Ovary (tissue), 9 donors: Measurements from ENCODE around the gene PTPN14. TPM values are rescaled to one million over a fixed set of nuclear protein-coding genes. Genes with fewer than 3 reads are reported as not detected.

ENCODE experiments used
- DNase-seq, 5 donors: peaks; one replicate each; pipeline ENCODE4 v3.0.0-alpha.2; 2019 to 2020
- H3K27ac ChIP-seq, 2 donors: fragments of 200-600 bp; one replicate each; pipeline versions ENCODE4 v1.5.1 to v1.8.0; 2019 to 2022
- H3K27me3 ChIP-seq: fragments of 200-600 bp; one replicate; pipeline ENCODE4 v1.8.0; 2022
- H3K36me3 ChIP-seq: fragments of 200-600 bp; sonication (generic); one replicate; pipeline ENCODE4 v1.5.1; 2019
- H3K4me1 ChIP-seq: one replicate; pipeline ENCODE4 v1.8.1; 2013; ENCODE audit warnings: mild to moderate bottlenecking, moderate library complexity; ENCODE audit not compliant: insufficient read depth
- H3K4me3 ChIP-seq: fragments of 200-600 bp; sonication (generic); one replicate; pipeline ENCODE4 v1.5.1; 2017
- H3K9me3 ChIP-seq, 2 donors: fragments of 200-600 bp in 1 of 2; sonication (generic) in 1 of 2; one replicate each; pipeline versions ENCODE4 v1.5.1 to v1.8.1; 2013 to 2019; ENCODE audit warnings: mild to moderate bottlenecking in 1 of 2, moderate library complexity in 1 of 2
- EP300 ChIP-seq: sonication (generic); formaldehyde crosslinking; IDR thresholded peaks from one replicate; pipeline ENCODE4 v1.6.1; 2017; ENCODE audit warnings: antibody characterized with exemption
- POLR2A ChIP-seq: fragments of 450-650 bp; IDR thresholded peaks from one replicate; pipeline ENCODE4 v1.6.1; 2017; ENCODE audit warnings: antibody characterized with exemption, mild to moderate bottlenecking, moderate library complexity
- WGBS, 3 donors: extraction: QIAGEN DNeasy Blood & Tissue Kit in 1 of 3; methylation state at CpG; one replicate each; pipeline versions ENCODE4 v1.1.5 to v1.1.7; 2013 to 2017; 5-methylcytosine and 5-hydroxymethylcytosine counted together
- intact Hi-C, 4 donors: fragments of 100-400 bp; cut with DNase I; formaldehyde crosslinking; loops; one replicate each; pipeline versions ENCODE4 v1.11.0 to v1.15.1; 2022 to 2023
- polyA plus RNA-seq, 2 donors: library from polyadenylated mRNA; stranded (reverse); fragments of 200-250 nt in 1 of 2; fragments of 350-450 nt in 1 of 2; fragmentation: Illumina TruSeq in 1 of 2; extraction: RNeasy Lipid Tissue Mini Kit (QIAGEN cat#74804) in 1 of 2; gene quantifications; one replicate each; pipeline ENCODE4 v1.2.3, GENCODE V29; 2013 to 2014
- total RNA-seq, 7 donors: library from RNA; depleted of rRNA in 2 of 7; stranded (reverse); fragments of >200 nt in 2 of 7; fragmentation: NEBNext Ultra II Directional in 3 of 7; extraction: Animal tissue kit (Norgen Biotek cat#: 25700) in 3 of 7; gene quantifications; one replicate each; pipeline versions ENCODE4 v1.1.0 to v1.2.4, GENCODE V29; 2016 to 2023
- TF ChIP-seq, protein P1 (sequence below), 3 donors: fragments of 450-650 bp in 2 of 3; fragments of 200-600 bp in 1 of 3; IDR thresholded peaks; one replicate each; pipeline versions ENCODE4 v1.5.1 to v1.8.0; 2016 to 2022; ENCODE audit warnings: antibody characterized with exemption in 3 of 3, mild to moderate bottlenecking in 1 of 3
- donor health status: DM: no; HTN: no; CAD: no; lungs with moderate emphysema.
- donor health status: DM: no; HTN: no; CAD: no.
- donor health status: Bipolar disorder and iron deficiency.
- donor health status: DM: yes; HTN: yes; CAD: no.
- donor health status: DM: no; HTN: no; CAD: no.
- donor health status: DM: yes; HTN: yes; CAD: no.

Gene PTPN14
- total and polyA plus RNA-seq, 9 donors, result 7.6 to 68.9 (median 41.1) TPM

GRCh38 chr1:214342525-214342924 lies 208.9 kb downstream of the PTPN14 start:
- H3K27ac ChIP-seq, result no peak overlapping the region
- peaks cover under 1% of the 10 kb centered on the region for H3K4me1 ChIP-seq
- no peak for DNase-seq
- intact Hi-C loops, result loop anchor here in 1 of 4 donors (5.0 kb wide), 1 partner anchor 230 kb away; no protein-coding TSS in a partner anchor
- no peaks in the 10 kb centered on the region for H3K9me3 ChIP-seq
- no peaks in the 10 kb centered on the region for H3K36me3 ChIP-seq
- TF ChIP-seq EP300, result no peak
- TF ChIP-seq, protein P1, sequence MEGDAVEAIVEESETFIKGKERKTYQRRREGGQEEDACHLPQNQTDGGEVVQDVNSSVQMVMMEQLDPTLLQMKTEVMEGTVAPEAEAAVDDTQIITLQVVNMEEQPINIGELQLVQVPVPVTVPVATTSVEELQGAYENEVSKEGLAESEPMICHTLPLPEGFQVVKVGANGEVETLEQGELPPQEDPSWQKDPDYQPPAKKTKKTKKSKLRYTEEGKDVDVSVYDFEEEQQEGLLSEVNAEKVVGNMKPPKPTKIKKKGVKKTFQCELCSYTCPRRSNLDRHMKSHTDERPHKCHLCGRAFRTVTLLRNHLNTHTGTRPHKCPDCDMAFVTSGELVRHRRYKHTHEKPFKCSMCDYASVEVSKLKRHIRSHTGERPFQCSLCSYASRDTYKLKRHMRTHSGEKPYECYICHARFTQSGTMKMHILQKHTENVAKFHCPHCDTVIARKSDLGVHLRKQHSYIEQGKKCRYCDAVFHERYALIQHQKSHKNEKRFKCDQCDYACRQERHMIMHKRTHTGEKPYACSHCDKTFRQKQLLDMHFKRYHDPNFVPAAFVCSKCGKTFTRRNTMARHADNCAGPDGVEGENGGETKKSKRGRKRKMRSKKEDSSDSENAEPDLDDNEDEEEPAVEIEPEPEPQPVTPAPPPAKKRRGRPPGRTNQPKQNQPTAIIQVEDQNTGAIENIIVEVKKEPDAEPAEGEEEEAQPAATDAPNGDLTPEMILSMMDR (IDR thresholded peaks at IDR 0.05), result no peak
- no peak for TF ChIP-seq POLR2A
- no peaks in the 10 kb centered on the region for H3K27me3 ChIP-seq
- no peak overlapping the region for H3K4me3 ChIP-seq

DNA sequence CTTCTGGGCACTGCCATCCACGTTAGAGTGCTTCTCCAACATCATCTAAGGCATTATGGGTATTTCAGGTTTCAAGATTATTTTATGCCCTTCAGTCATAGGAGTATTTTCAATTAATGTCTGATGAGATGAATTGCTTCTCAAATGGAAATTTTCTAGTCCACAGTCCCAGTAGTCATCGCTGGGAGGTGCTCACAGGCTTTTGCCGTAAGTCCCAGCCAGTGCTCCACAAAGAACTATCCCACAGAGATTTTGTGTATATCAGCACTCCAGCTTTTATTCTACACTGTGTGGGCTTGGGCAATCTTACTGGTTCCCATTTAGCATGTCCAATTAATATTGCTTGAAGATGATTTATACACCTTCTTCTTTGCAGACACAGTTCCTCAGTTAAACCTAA lies 209.5 kb downstream of the PTPN14 start:
- Histone ChIP-seq H3K27me3 (no peaks in the 10 kb centered on the region), H3K4me1 (peaks cover 1% of the 10 kb centered on the region), H3K4me3 (no peak overlapping the region), H3K36me3 (no peaks in the 10 kb centered on the region), H3K9me3 (no peaks in the 10 kb centered on the region), H3K27ac (no peak overlapping the region)
- TF ChIP-seq, protein P1 (IDR thresholded peaks at IDR 0.05), result no peak
- TF ChIP-seq POLR2A, result no peak
- TF ChIP-seq EP300, result no peak
- intact Hi-C loops, result loop anchor here in 1 of 4 donors (5.0 kb wide), 1 partner anchor 230 kb away; no protein-coding TSS in a partner anchor
- DNase-seq, result no peak
- 81 to 88% (median 82%) methylated on average over 3 of the region's 3 CpGs for WGBS, 3 donors

GRCh38 chr1:214341459-214341858 lies 209.9 kb downstream of the PTPN14 start:
- intact Hi-C loops, result loop anchor here in 1 of 4 donors (5.0 kb wide), 1 partner anchor 231 kb away; no protein-coding TSS in a partner anchor

GRCh38 chr1:214338212-214338611 lies 213.2 kb downstream of the PTPN14 start:
- no peak for DNase-seq
- Histone ChIP-seq H3K27ac (no peak overlapping the region), H3K27me3 (no peaks in the 10 kb centered on the region), H3K9me3 (no peaks in the 10 kb centered on the region), H3K4me3 (no peak overlapping the region), H3K4me1 (peaks cover 1% of the 10 kb centered on the region), H3K36me3 (no peaks in the 10 kb centered on the region)
- TF ChIP-seq, protein P1 (IDR thresholded peaks at IDR 0.05), result no peak
- TF ChIP-seq POLR2A, result no peak
- no peak for TF ChIP-seq EP300
- intact Hi-C loops, result loop anchor here in 1 of 4 donors (10.0 kb wide), 1 partner anchor 247 kb away; no protein-coding TSS in a partner anchor
- WGBS, 3 donors, result 75 to 82% (median 81%) methylated on average over 4 of the region's 4 CpGs

More at GRCh38 chr1:214341459-214341858, 209.9 kb downstream of the PTPN14 start:
- Histone ChIP-seq H3K36me3 (no peaks in the 10 kb centered on the region), H3K27ac (no peak overlapping the region), H3K9me3 (no peaks in the 10 kb centered on the region), H3K27me3 (no peaks in the 10 kb centered on the region), H3K4me3 (no peak overlapping the region), H3K4me1 (peaks cover 1% of the 10 kb centered on the region)
- 87 to 93% (median 90%) methylated on average over 3 of the region's 3 CpGs for WGBS, 3 donors
- no peak for DNase-seq
- TF ChIP-seq POLR2A (no peak), EP300 (no peak)
- TF ChIP-seq, protein P1 (IDR thresholded peaks at IDR 0.05), result no peak
